Lower leg skin (tissue), 3 donors: ENCODE results near the gene KDF1.

Experiments used
- CTCF ChIP-seq, 3 donors: fragments of 450-650 bp; IDR thresholded peaks; one replicate each; pipeline ENCODE4 v1.5.1; 2016; ENCODE audit warnings: antibody characterized with exemption in 3 of 3, mild to moderate bottlenecking in 3 of 3, moderate library complexity in 2 of 3
- POLR2A ChIP-seq, 2 donors: fragments of 450-650 bp; IDR thresholded peaks; one replicate each; pipeline ENCODE4 v1.6.1; 2016 to 2017; ENCODE audit warnings: antibody characterized with exemption in 2 of 2, mild to moderate bottlenecking in 1 of 2, moderate library complexity in 1 of 2

DNA sequence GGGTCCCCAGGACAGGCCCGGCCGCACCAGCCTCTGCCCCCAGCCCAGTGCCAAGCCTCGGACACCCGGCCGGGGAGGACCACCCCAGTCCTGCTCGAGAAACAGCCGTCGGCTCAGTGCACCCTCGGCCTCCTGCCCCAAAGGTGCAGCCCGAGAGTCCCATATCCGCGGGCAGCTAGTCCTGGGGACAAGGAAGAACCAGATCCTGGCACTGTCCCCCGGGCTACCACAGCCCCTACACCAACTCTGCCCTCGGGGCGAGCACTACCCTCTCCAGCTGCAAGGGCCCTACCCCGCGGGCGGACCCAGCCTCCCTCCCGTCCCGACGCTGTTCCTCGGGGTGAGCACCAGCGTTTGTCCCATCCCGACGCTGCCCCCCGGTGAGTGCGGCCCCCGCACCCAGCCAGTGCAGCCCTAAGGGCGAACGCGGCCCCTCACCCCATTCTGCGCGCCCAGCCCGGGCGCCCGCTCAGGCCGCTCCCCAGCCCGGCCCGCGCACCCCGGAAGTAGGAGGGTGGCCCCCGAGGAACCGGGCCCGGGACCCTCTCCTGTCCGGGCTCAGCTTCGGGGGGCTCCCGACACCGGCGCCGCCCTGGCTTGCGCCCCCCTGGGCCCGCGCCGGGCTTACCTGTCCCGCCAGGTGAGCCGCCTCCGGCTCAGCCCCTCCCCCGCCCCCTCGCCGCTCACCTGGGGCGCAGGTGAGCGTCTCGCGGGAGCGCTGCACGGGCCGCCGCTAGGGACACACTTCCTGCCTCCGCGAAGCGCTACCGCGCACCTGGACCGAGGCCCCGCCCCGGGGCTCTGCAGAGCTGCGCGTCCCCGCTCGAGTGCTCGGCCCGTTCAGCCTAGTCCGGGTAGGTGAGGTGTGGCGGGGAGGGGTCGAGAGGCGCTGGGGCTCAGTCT is at the start of gene KDF1:
- TF ChIP-seq CTCF (IDR thresholded peaks at IDR 0.05) (no peak), POLR2A (IDR thresholded peaks at IDR 0.05) (no peak)
